Activated CD4-positive, alpha-beta T cell treated with anti-CD3 and anti-CD28 coated beads, Interleukin-2, amount 10 ng/mL, durations not matched to agents 24 days and 14 days (primary cell): Measurements from ENCODE around the gene PDE4C. TPM values are rescaled to one million over a fixed set of nuclear protein-coding genes. Genes with fewer than 3 reads are reported as not detected.

Experiments
- DNase-seq: peaks from one replicate; pipeline ENCODE4 v3.0.0; 2022
- H3K27ac Mint-ChIP-seq: one replicate; pipeline ENCODE4 v1.8.0; 2022; ENCODE audit warnings: mild to moderate bottlenecking, mixed read lengths
- H3K27me3 Mint-ChIP-seq: one replicate; pipeline ENCODE4 v1.8.0; 2022; ENCODE audit warnings: mixed read lengths
- H3K36me3 Mint-ChIP-seq: one replicate; pipeline ENCODE4 v1.8.0; 2022; ENCODE audit warnings: low read depth, mild to moderate bottlenecking, mixed read lengths
- H3K4me1 Mint-ChIP-seq: one replicate; pipeline ENCODE4 v1.8.0; 2021; ENCODE audit warnings: mixed read lengths
- H3K4me3 Mint-ChIP-seq: one replicate; pipeline ENCODE4 v1.8.0; 2022; ENCODE audit warnings: mild to moderate bottlenecking, moderate library complexity, mixed read lengths
- H3K9me3 Mint-ChIP-seq: one replicate; pipeline ENCODE4 v1.8.0; 2021; ENCODE audit warnings: mixed read lengths
- intact Hi-C: fragments of 100-400 bp; cut with micrococcal nuclease; formaldehyde crosslinking; loops from one replicate; pipeline ENCODE4 v1.15.1; 2023
- total RNA-seq: library from RNA; stranded (reverse); gene quantifications from 2 replicates; pipeline ENCODE4 v1.2.3, GENCODE V29; 2022

Gene PDE4C
- total RNA-seq, 1 donor from 2014 or later = 0.37 TPM

GRCh38 chr19:18193388-18194180, 32.7 kb downstream of the PDE4C start:
- Mint-ChIP-seq H3K27me3 (no peaks in the 10 kb centered on the region), H3K4me1 (peaks cover 23% of the 10 kb centered on the region), H3K27ac (peak overlapping the region; percentile 86), H3K4me3 (peak overlapping the region; percentile 81), H3K9me3 (no peaks in the 10 kb centered on the region), H3K36me3 (peaks cover 11% of the 10 kb centered on the region)
- intact Hi-C loops = loop anchor here (1.0 to 2.0 kb wide), 3 partner anchors 41 to 329 kb away; partner anchors contain the start of genes ELL, LSM4 and PIK3R2
- peak; percentile 67 for DNase-seq

- Mint-ChIP-seq H3K4me3 (peak within 1 kb of the TSS; percentile 81), H3K9me3 (no peaks in the 10 kb centered on the region), H3K36me3 (peaks cover 3% of the 10 kb centered on the region), H3K4me1 (peaks cover 21% of the 10 kb centered on the region), H3K27ac (peak within 1 kb of the TSS; percentile 86), H3K27me3 (no peaks in the 10 kb centered on the region)
- intact Hi-C loops = loop anchor here (1.0 to 2.0 kb wide), 5 partner anchors 11 to 329 kb away; partner anchors contain the start of genes ELL, LSM4, PIK3R2 and RAB3A
- peak; percentile 99 for DNase-seq
Observed at GRCh38 chr19:18192673-18193387, 33.4 kb downstream of the PDE4C start, which contains the start of gene MPV17L2. MPV17L2 (plus strand) TSS chr19:18193218; CDS start chr19:18193282, 64 bp downstream.

DNA sequence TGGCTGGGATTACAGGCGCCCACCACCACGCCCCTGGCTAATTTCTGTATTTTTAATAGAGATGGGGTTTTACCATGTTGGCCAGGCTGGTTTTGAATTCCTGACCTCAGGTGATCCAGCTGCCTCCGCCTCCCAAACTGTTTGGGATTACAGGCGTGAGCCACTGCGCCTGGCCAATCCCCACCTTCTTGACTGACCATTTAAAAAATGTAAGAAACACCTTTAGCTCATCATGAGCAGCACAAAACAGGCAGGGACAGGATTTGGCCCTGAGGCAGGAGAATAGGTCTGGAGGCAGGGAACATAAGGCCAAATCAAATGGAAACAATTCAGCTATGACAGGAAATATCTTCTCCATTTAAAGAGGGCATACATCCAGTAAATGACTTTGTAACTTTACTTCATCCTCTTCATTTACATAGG, 34.6 kb downstream of the PDE4C start:
- DNase-seq = no peak
- Mint-ChIP-seq H3K36me3 (peaks cover 3% of the 10 kb centered on the region), H3K27ac (peak overlapping the region; percentile 86), H3K4me1 (peaks cover 21% of the 10 kb centered on the region), H3K9me3 (no peaks in the 10 kb centered on the region), H3K27me3 (no peaks in the 10 kb centered on the region), H3K4me3 (peak overlapping the region; percentile 81)
- intact Hi-C loops = loop anchor here (1.0 to 2.0 kb wide), 4 partner anchors 13 to 131 kb away; partner anchors contain the start of genes LSM4, PIK3R2 and RAB3A

DNA sequence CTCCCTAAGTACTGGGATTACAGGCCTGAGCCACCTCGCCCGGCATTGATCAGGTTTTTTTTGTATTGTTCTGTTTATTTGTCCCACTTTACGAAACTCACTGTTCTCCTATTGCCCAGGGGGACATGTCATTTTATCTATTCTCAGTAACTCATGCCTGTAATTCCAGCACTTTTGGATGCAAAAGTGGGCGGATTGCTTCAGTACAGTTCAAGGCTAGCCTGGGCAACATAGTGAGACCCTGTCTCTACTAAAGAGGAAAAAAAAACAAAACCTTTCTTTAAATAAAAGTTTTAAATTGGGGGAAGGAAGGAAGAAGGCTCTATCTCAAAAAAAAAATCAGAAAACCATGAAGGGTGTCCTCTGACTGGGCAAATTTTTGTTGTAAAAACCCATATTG, 36.0 kb downstream of the PDE4C start:
- H3K36me3 Mint-ChIP-seq = peaks cover 3% of the 10 kb centered on the region
- no peak overlapping the region for H3K27ac Mint-ChIP-seq
- peaks cover 21% of the 10 kb centered on the region for H3K4me1 Mint-ChIP-seq
- no peak overlapping the region for H3K4me3 Mint-ChIP-seq
- intact Hi-C loops = no loop called here
- DNase-seq = no peak
- H3K9me3 Mint-ChIP-seq = no peaks in the 10 kb centered on the region
- no peaks in the 10 kb centered on the region for H3K27me3 Mint-ChIP-seq

DNA sequence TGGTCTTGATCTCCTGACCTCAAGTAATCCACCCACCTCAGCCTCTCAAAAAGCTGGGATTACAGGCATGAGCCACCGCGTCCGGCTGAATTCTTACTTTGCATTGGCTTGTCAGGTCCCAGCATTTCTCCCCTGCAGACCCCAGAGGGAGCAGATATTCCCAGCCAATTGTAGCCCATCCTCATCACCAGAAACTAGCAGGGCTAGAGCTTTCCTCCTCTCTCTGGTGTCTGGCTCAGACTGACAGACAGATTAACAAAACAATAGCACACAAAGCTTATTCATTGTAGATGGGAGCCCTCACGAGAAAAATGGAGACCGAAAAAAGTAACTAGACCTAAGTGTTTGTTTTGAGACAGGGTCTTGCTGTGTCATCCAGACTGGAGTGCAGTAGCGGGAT, 40.7 kb downstream of the PDE4C start:
- DNase-seq = no peak
- Mint-ChIP-seq H3K4me3 (no peak overlapping the region), H3K9me3 (no peaks in the 10 kb centered on the region), H3K27me3 (no peaks in the 10 kb centered on the region), H3K36me3 (no peaks in the 10 kb centered on the region), H3K27ac (no peak overlapping the region), H3K4me1 (no peaks in the 10 kb centered on the region)
- intact Hi-C loops = no loop called here

GRCh38 chr19:18183529-18183928, 42.7 kb downstream of the PDE4C start:
- Mint-ChIP-seq H3K4me1 (no peaks in the 10 kb centered on the region), H3K9me3 (no peaks in the 10 kb centered on the region), H3K4me3 (no peak overlapping the region), H3K27me3 (no peaks in the 10 kb centered on the region), H3K36me3 (peaks cover 2% of the 10 kb centered on the region), H3K27ac (no peak overlapping the region)
- no peak for DNase-seq
- intact Hi-C loops = no loop called here

GRCh38 chr19:18179957-18180356, 46.3 kb downstream of the PDE4C start:
- no peak overlapping the region for H3K27ac Mint-ChIP-seq
- no peak overlapping the region for H3K4me3 Mint-ChIP-seq
- no peaks in the 10 kb centered on the region for H3K9me3 Mint-ChIP-seq
- H3K36me3 Mint-ChIP-seq = peaks cover 25% of the 10 kb centered on the region
- no peak for DNase-seq
- intact Hi-C loops = no loop called here
- H3K4me1 Mint-ChIP-seq = peaks cover 9% of the 10 kb centered on the region
- no peaks in the 10 kb centered on the region for H3K27me3 Mint-ChIP-seq

DNA sequence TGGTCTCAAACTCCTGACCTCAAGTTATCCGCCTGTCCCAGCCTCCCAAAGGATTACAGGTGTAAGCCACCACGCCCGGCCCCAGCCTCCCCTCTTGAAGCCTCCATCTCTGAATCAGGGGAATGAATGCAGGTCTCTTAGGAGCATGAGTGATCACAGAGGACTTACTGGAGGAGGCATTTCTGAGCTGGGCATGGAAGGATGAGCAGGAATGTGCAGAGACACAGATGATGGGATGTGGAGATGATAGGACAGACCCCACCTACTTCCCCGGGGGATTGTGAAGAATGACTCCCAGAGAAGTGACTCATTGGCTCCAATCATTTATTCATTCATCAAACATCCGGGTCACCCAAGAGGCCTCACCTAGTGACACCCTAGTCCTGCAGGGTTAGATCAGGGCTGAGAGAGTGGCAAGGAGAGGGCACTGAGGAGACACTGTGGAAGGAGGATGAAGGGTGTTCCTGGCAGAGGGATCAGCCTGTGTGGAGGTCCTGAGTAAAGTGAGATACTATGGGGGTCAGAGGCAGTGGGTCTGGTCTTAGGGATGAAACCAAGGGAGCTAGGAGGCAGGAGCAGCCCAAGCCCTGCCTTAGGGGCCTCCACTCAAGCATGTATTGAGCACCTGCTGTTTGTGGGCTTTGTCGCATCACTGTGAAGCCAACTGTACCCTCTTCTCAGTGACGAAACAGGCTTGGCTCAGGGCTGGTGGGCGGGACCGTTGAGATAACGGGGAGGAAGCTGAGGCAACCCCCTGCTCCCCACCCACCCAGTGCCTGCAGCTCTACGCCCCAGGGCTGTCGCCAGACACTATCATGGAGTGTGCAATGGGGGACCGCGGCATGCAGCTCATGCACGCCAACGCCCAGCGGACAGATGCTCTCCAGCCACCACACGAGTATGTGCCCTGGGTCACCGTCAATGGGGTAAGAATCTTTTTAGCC, 49.6 kb downstream of the PDE4C start:
- no peak for DNase-seq
- H3K9me3 Mint-ChIP-seq = no peaks in the 10 kb centered on the region
- H3K27me3 Mint-ChIP-seq = no peaks in the 10 kb centered on the region
- intact Hi-C loops = no loop called here
- no peak overlapping the region for H3K27ac Mint-ChIP-seq
- H3K4me3 Mint-ChIP-seq = no peak overlapping the region
- H3K36me3 Mint-ChIP-seq = peaks cover 27% of the 10 kb centered on the region
- H3K4me1 Mint-ChIP-seq = peaks cover 23% of the 10 kb centered on the region

DNA sequence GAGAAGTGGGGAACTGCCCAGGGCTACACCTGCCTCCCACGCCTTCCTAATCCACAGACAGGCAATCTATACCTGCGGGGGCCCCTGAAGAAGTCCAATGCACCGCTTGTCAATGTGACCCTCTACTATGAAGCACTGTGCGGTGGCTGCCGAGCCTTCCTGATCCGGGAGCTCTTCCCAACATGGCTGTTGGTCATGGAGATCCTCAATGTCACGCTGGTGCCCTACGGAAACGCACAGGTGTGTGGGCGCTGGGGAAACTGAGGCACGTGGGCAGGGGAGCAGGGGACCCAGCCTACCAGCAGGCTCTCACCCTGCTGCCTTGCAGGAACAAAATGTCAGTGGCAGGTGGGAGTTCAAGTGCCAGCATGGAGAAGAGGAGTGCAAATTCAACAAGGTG, 51.3 kb downstream of the PDE4C start:
- Mint-ChIP-seq H3K27ac (no peak overlapping the region), H3K36me3 (peaks cover 32% of the 10 kb centered on the region), H3K9me3 (no peaks in the 10 kb centered on the region), H3K4me3 (peak overlapping the region; percentile 89), H3K4me1 (peaks cover 23% of the 10 kb centered on the region), H3K27me3 (no peaks in the 10 kb centered on the region)
- no peak for DNase-seq
- intact Hi-C loops = no loop called here

Other genes starting within 250 kb of the PDE4C start
- gene ARRDC2, start 218.3 kb downstream of the PDE4C start, total RNA-seq = 41.3 and 41.7 TPM in 2 replicates
- gene IL12RB1, start 139.5 kb downstream of the PDE4C start, total RNA-seq = 37.0 and 38.8 TPM in 2 replicates
- gene MAST3, start 128.7 kb downstream of the PDE4C start, total RNA-seq = 16.2 and 17.2 TPM in 2 replicates
- gene PIK3R2, start 73.3 kb downstream of the PDE4C start, total RNA-seq = 19.6 and 20.7 TPM in 2 replicates
- 49.4 and 52.7 TPM in 2 replicates for gene IFI30, start 52.6 kb downstream of the PDE4C start, total RNA-seq
- 18.4 and 20.9 TPM in 2 replicates for gene MPV17L2, start 33.2 kb downstream of the PDE4C start, total RNA-seq
- gene RAB3A, start 22.4 kb downstream of the PDE4C start, total RNA-seq = 9.6 and 10.3 TPM in 2 replicates
- gene IQCN, start 48.0 kb upstream of the PDE4C start, total RNA-seq = 2.3 and 3.0 TPM in 2 replicates
- 382 and 413 TPM in 2 replicates for gene JUND, start 55.2 kb upstream of the PDE4C start, total RNA-seq
- 217 and 225 TPM in 2 replicates for gene LSM4, start 96.6 kb upstream of the PDE4C start, total RNA-seq
- 14.6 and 18.5 TPM in 2 replicates for gene PGPEP1, start 114.2 kb upstream of the PDE4C start, total RNA-seq
- gene GDF15, start 159.7 kb upstream of the PDE4C start, total RNA-seq = 0.26 TPM in 1 of 2 replicates, not detected in the other
- gene LRRC25, start 171.2 kb upstream of the PDE4C start, total RNA-seq = not detected in 2 replicates
- 154 TPM in 2 replicates for gene SSBP4, start 193.0 kb upstream of the PDE4C start, total RNA-seq
- 9.9 and 10.9 TPM in 2 replicates for gene ISYNA1, start 211.7 kb upstream of the PDE4C start, total RNA-seq